GM18511 (cell line): ENCODE data around the gene JAM2.
"Not testable (repeated sequence)": the region's sequence is repeated elsewhere in the genome, so short reads cannot be mapped to it uniquely, and the experiment has no call there.

Experiments used
- ATAC-seq: cut with Tn5 transposase; IDR thresholded peaks from one replicate; pipeline ENCODE4 v1.9.1; 2021; ENCODE audit warnings: mild to moderate bottlenecking, moderate library complexity; ENCODE audit not compliant: unreplicated experiment

JAM2 gene

GRCh38 chr21:25714066-25714465 is 75.0 kb downstream of the JAM2 start:
- ATAC-seq: not testable (repeated sequence)

GRCh38 chr21:25717491-25718147 is 78.6 kb downstream of the JAM2 start:
- ATAC-seq: no peak

GRCh38 chr21:25721987-25722386 is 82.9 kb downstream of the JAM2 start:
- ATAC-seq: no peak

GRCh38 chr21:25722631-25723030 is 83.6 kb downstream of the JAM2 start:
- ATAC-seq: no peak

GRCh38 chr21:25732091-25732760 is 93.2 kb downstream of the JAM2 start:
- ATAC-seq: no peak

GRCh38 chr21:25733859-25734653 is 95.0 kb downstream of the JAM2 start:
- ATAC-seq: peak; percentile 12

GRCh38 chr21:25734654-25734903 is 95.5 kb downstream of the JAM2 start:
- ATAC-seq: no peak

- peak; percentile 90 for ATAC-seq
Measured at GRCh38 chr21:25734904-25735645, 96.0 kb downstream of the JAM2 start, which contains the start of the genes ATP5PF and GABPA. Gene ATP5PF, minus strand, starts transcription at chr21:25734904. Its CDS starts 5,110 bp downstream, at chr21:25729794. Gene GABPA, plus strand, starts transcription at chr21:25734972. Its CDS starts 6,627 bp downstream, at chr21:25741599.

- ATAC-seq: peak; percentile 14
Measured at GRCh38 chr21:25735646-25736597, 96.9 kb downstream of the JAM2 start.

GRCh38 chr21:25737421-25737820 is 98.4 kb downstream of the JAM2 start:
- ATAC-seq: no peak

GRCh38 chr21:25742900-25743299 is 103.8 kb downstream of the JAM2 start:
- ATAC-seq: no peak

GRCh38 chr21:25744854-25745253 is 105.8 kb downstream of the JAM2 start:
- no peak for ATAC-seq

GRCh38 chr21:25750085-25750484 is 111.0 kb downstream of the JAM2 start:
- no peak for ATAC-seq

GRCh38 chr21:25752416-25752815 is 113.4 kb downstream of the JAM2 start:
- no peak for ATAC-seq

- ATAC-seq: no peak
Measured at GRCh38 chr21:25756190-25756932, 117.3 kb downstream of the JAM2 start.

GRCh38 chr21:25757531-25757930 is 118.5 kb downstream of the JAM2 start:
- no peak for ATAC-seq

GRCh38 chr21:25759573-25759972 is 120.5 kb downstream of the JAM2 start:
- no peak for ATAC-seq

- ATAC-seq: no peak
Measured at GRCh38 chr21:25760061-25760460, 121.0 kb downstream of the JAM2 start.

GRCh38 chr21:25760677-25761076 is 121.6 kb downstream of the JAM2 start:
- no peak for ATAC-seq
